ENCODE results near the gene TP53BP1.

DNA sequence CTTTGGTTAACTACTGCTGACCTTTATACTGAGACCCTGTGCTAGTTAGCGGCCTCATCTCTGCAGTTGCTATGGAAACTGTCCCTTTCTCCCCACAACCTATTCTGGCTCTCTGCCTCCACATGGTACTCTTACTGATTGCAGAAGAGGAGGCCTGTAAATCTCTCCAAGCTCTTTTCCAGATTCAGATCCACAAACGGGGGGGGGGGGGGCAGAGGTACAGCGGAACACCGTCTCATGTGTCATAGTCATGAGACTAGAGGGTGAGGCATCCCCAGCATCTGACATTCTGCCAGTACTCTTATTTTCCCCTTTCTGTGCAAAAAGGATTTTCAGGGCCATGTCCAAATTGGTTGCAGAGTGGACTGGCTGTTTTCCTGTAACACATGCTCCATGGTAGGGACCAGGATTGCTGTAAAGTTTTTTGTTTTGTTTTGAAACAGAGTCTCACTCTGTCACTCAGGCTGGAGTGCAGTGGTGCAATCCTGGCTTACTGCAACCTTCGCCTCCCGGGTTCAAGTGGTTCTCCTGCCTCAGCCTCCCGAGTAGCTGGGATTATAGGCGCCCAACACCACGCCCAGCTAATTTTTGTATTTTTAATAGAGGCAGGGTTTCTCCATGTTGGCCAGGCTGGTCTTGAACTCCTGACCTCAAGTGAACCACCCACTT, 16.2 kb upstream of the TP53BP1 start:
- TF ChIP-seq POLR2A (IDR thresholded peaks at IDR 0.05): no peak
- TF ChIP-seq, protein P1, sequence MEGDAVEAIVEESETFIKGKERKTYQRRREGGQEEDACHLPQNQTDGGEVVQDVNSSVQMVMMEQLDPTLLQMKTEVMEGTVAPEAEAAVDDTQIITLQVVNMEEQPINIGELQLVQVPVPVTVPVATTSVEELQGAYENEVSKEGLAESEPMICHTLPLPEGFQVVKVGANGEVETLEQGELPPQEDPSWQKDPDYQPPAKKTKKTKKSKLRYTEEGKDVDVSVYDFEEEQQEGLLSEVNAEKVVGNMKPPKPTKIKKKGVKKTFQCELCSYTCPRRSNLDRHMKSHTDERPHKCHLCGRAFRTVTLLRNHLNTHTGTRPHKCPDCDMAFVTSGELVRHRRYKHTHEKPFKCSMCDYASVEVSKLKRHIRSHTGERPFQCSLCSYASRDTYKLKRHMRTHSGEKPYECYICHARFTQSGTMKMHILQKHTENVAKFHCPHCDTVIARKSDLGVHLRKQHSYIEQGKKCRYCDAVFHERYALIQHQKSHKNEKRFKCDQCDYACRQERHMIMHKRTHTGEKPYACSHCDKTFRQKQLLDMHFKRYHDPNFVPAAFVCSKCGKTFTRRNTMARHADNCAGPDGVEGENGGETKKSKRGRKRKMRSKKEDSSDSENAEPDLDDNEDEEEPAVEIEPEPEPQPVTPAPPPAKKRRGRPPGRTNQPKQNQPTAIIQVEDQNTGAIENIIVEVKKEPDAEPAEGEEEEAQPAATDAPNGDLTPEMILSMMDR (IDR thresholded peaks at IDR 0.05): no peak
